Measurements from ENCODE around the gene CFAP92. TPM values are rescaled to one million over a fixed set of nuclear protein-coding genes. Genes with fewer than 3 reads are reported as not detected.

CFAP92 gene
- total and polyA plus RNA-seq, 10 donors: 0.29 to 3.1 (median 1.3) TPM

DNA sequence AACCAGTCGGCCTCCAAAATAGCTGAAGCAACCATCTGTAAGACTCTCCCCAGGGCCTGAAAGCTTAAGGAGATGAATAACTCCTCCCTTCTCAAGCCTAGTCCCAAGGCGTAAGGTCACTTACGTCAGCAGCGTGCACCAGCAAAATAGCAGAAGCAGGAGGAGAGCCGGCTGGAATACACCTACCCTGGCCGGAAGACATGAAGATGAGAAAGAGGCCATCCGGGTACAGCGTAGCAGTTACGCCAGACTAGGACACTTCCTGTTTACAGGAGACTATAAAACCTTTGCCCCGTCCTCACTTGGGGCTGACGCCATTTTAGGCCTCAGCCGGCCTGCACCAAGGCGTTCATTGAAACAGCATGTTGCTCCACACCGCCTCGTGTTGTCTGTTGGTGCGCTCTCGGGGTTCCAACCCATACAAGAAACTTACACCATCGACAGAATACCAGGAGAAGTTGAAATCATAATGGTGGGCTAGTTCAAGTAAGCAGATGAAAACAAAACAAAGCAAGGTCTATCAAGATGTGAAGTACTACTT is 2.5 kb downstream of the CFAP92 start:
- Histone ChIP-seq H3K36me3 (no peaks in the 10 kb centered on the region), H3K9me3 (no peaks in the 10 kb centered on the region), H3K4me1 (peaks cover 10 to 32% (median 18%) of the 10 kb centered on the region in 6 donors), H3K27me3 (replicated peaks in 1 of 7) (peaks cover 0 to 7% (median 0%) of the 10 kb centered on the region in 7 donors), H3K27ac (peak overlapping the region in 7 of 8 donors; percentile 65 to 89 (median 79)), H3K4me3 (peak overlapping the region in 1 of 8 donors; percentile 56)
- no peak for TF ChIP-seq POLR2A (IDR thresholded peaks at IDR 0.05)
- TF ChIP-seq, protein P1, sequence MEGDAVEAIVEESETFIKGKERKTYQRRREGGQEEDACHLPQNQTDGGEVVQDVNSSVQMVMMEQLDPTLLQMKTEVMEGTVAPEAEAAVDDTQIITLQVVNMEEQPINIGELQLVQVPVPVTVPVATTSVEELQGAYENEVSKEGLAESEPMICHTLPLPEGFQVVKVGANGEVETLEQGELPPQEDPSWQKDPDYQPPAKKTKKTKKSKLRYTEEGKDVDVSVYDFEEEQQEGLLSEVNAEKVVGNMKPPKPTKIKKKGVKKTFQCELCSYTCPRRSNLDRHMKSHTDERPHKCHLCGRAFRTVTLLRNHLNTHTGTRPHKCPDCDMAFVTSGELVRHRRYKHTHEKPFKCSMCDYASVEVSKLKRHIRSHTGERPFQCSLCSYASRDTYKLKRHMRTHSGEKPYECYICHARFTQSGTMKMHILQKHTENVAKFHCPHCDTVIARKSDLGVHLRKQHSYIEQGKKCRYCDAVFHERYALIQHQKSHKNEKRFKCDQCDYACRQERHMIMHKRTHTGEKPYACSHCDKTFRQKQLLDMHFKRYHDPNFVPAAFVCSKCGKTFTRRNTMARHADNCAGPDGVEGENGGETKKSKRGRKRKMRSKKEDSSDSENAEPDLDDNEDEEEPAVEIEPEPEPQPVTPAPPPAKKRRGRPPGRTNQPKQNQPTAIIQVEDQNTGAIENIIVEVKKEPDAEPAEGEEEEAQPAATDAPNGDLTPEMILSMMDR (IDR thresholded peaks at IDR 0.05 in 8 of 11, conservative IDR thresholded peaks at IDR 0.05 in 3 of 11): no peak
- peak in 2 of 3 donors; percentile 22 to 60 for TF ChIP-seq POLR2AphosphoS5 (IDR thresholded peaks at IDR 0.05)
- intact Hi-C loops (cut with DNase I; ENCODE audit: low total_unique reads): no loop called here
- whole genome bisulfite sequencing, 5 donors: 59 to 89% (median 81%) methylated on average over 18 of the region's 18 CpGs
- DNase-seq: peak; percentile 86

DNA sequence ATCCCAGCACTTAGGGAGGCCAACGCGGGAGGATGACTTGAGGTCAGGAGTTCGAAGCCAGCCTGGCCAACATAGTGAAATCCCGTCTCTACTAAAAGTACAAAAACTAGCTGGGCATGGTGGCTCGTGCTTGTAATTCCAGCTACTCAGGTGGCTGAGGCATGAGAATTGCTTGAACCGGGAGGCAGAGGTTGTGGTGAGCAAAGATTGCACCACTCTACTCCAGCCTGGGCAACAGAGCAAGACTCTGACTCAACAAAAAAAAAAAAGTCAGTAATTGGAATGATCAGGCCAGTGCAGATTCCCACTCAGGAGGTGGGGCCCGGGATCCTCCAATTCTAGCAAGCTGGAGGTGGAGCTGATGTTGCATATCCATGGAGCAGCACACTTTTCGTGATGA is 5.6 kb downstream of the CFAP92 start:
- no peak for DNase-seq
- intact Hi-C loops (cut with DNase I; ENCODE audit: low total_unique reads): no loop called here
- WGBS, 5 donors: 84 to 95% (median 87%) methylated on average over 8 of the region's 8 CpGs
- H3K27ac ChIP-seq: no peak overlapping the region
- TF ChIP-seq POLR2A (IDR thresholded peaks at IDR 0.05) (no peak), POLR2AphosphoS5 (IDR thresholded peaks at IDR 0.05) (no peak)
- TF ChIP-seq, protein P1 (IDR thresholded peaks at IDR 0.05 in 8 of 11, conservative IDR thresholded peaks at IDR 0.05 in 3 of 11): no peak
- peaks cover 0 to 7% (median 1%) of the 10 kb centered on the region in 6 donors for H3K4me1 ChIP-seq
- H3K36me3 ChIP-seq: no peaks in the 10 kb centered on the region
- no peak overlapping the region for H3K4me3 ChIP-seq
- H3K27me3 ChIP-seq (replicated peaks in 1 of 7): peaks cover 0 to 2% (median 0%) of the 10 kb centered on the region in 7 donors
- H3K9me3 ChIP-seq: no peaks in the 10 kb centered on the region

DNA sequence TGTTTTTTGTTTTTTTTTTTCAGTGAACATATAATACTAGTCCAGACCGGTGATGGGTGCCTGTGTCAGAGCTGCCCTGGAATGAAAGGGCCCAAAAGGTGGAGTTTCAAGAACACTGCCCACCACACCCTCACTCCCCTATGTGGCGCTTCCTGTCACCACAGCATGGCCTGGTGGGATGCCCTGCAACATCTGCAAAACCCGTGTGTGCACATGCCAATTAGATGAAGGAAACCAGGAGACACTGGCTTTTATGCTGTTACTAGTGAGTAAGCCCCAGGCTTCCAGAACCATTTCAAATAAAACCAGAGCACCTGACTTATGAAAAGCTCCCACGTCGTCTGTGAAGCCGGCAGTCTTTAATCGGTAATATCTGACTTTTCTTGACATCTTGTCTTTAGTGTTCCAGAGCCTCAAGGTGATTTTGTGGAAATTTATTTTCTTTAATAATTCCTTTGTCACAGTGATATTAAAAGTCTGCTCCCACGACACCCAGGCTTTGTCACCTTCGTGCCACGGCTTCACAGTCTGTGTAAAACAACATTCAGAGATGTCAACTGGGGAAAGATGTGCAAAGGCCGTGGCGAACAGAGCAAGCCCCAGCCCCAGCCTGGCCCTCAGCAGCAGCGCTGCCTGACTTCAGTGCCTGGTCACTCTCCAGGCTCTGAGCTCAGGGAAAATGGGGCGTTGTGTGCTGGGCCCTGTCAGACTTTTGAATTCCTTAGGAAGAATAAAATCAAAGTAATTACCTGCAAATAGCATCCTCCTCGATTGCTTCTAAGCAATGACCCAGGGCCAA is 6.4 kb downstream of the CFAP92 start:
- WGBS, 5 donors: 87 to 93% (median 90%) methylated on average over 15 of the region's 15 CpGs
- Histone ChIP-seq H3K27ac (no peak overlapping the region), H3K4me1 (no peaks in the 10 kb centered on the region), H3K27me3 (replicated peaks in 1 of 7) (no peaks in the 10 kb centered on the region), H3K9me3 (no peaks in the 10 kb centered on the region), H3K36me3 (no peaks in the 10 kb centered on the region), H3K4me3 (no peak overlapping the region)
- DNase-seq: no peak
- TF ChIP-seq POLR2A (IDR thresholded peaks at IDR 0.05) (no peak), POLR2AphosphoS5 (IDR thresholded peaks at IDR 0.05) (no peak)
- TF ChIP-seq, protein P1 (IDR thresholded peaks at IDR 0.05 in 8 of 11, conservative IDR thresholded peaks at IDR 0.05 in 3 of 11): no peak
- intact Hi-C loops (cut with DNase I; ENCODE audit: low total_unique reads): no loop called here

DNA sequence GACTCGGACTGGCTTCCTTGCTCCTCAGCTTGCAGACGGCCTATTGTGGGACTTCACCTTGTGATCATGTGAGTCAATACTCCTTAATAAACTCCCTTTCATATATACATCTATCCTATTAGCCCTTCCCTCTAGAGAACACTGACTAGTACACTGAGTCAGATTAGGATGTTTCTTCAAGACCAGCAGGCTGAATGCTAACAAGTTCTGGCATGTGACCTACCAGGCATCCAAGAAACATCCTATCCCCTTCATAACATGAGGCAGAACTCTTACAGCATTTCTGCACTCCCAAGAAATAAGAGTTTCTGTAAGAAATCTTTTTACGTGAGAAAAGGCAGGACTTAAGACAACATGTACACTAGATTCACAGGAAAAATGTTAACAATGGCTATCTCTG is 9.3 kb downstream of the CFAP92 start:
- 83 to 95% (median 90%) methylated on average over 3 of the region's 3 CpGs for WGBS, 5 donors
- Histone ChIP-seq H3K4me1 (no peaks in the 10 kb centered on the region), H3K36me3 (no peaks in the 10 kb centered on the region), H3K27ac (no peak overlapping the region), H3K9me3 (no peaks in the 10 kb centered on the region), H3K4me3 (no peak overlapping the region), H3K27me3 (replicated peaks in 1 of 7) (no peaks in the 10 kb centered on the region)
- DNase-seq: no peak
- TF ChIP-seq POLR2A (IDR thresholded peaks at IDR 0.05): no peak
- TF ChIP-seq, protein P1 (IDR thresholded peaks at IDR 0.05 in 8 of 11, conservative IDR thresholded peaks at IDR 0.05 in 3 of 11): no peak
- TF ChIP-seq POLR2AphosphoS5 (IDR thresholded peaks at IDR 0.05): no peak
- intact Hi-C loops (cut with DNase I; ENCODE audit: low total_unique reads): no loop called here

All from spleen (tissue), 11 donors.